ENCODE data around the gene MACROD2. TPM values are rescaled to one million over a fixed set of nuclear protein-coding genes. Genes with fewer than 3 reads are reported as not detected.

The MACROD2 gene
- total and polyA plus RNA-seq, 2 experiments from 2014 or later, result 2.8 to 4.3 TPM

GRCh38 chr20:15449061-15449460 lies 1453.7 kb downstream of the MACROD2 start (continued):
- TF ChIP-seq ZNF462 (CRISPR knock-in tag; IDR thresholded peaks at IDR 0.05) (no peak), ETS1 (IDR thresholded peaks at IDR 0.05) (no peak), STAT1 (IDR thresholded peaks at IDR 0.05; ENCODE audit: unreplicated experiment) (no peak), CREB1 (CRISPR knock-in tag; IDR thresholded peaks at IDR 0.05; ENCODE audit: low read depth) (no peak), JUNB (IDR thresholded peaks at IDR 0.05; ENCODE audit: unreplicated experiment) (no peak), ZNF331 (CRISPR knock-in tag; IDR thresholded peaks at IDR 0.05; ENCODE audit: low read depth) (no peak), POLR2AphosphoS5 (IDR thresholded peaks at IDR 0.05; ENCODE audit: low read depth) (no peak), NANOG (IDR thresholded peaks at IDR 0.05; ENCODE audit: borderline replicate concordance) (no peak)

GRCh38 chr20:15451241-15451640 lies 1455.9 kb downstream of the MACROD2 start:
- Mint-ChIP-seq H3K4me3 (no peak overlapping the region), H3K36me3 (ENCODE audit: low read depth) (no peaks in the 10 kb centered on the region), H3K27ac (no peak overlapping the region), H3K9me3 (no peaks in the 10 kb centered on the region), H3K4me1 (peaks cover 9% of the 10 kb centered on the region; the same call in 2 of the 3 replicates), H3K27me3 (ENCODE audit: insufficient read depth, low read depth, poor library complexity) (peaks cover 1% of the 10 kb centered on the region)
- Histone ChIP-seq H3K36me3 (ENCODE audit: insufficient read depth) (no peaks in the 10 kb centered on the region), H3K4me3 (no peak overlapping the region), H3K79me2 (replicated peaks; ENCODE audit: insufficient read depth) (no peaks in the 10 kb centered on the region), H3K4me1 (ENCODE audit: insufficient read depth) (no peaks in the 10 kb centered on the region), H4K20me1 (replicated peaks; ENCODE audit: insufficient read depth) (no peaks in the 10 kb centered on the region), H3F3A (replicated peaks; ENCODE audit: low read depth) (no peaks in the 10 kb centered on the region), H2AFZ (no peak overlapping the region), H3K27ac (ENCODE audit: low read depth) (no peak overlapping the region), H3K4me2 (no peak overlapping the region), H3K27me3 (ENCODE audit: insufficient read depth) (no peaks in the 10 kb centered on the region), H3K9me2 (ENCODE audit: insufficient read depth) (no peaks in the 10 kb centered on the region; the same call in 1 of the 2 replicates)
- DNase-seq (ENCODE audit: low spot score) (no peak), ATAC-seq (no peak)
- TF ChIP-seq ETS1 (IDR thresholded peaks at IDR 0.05) (no peak), CTCF (conservative IDR thresholded peaks at IDR 0.05; ENCODE audit: low read depth in 2 of 2) (no peak)

Measured in GM23338 (cell line).